Measurements from ENCODE around the gene SAP30BP. TPM values are rescaled to one million over a fixed set of nuclear protein-coding genes. Genes with fewer than 3 reads are reported as not detected.

SAP30BP gene
- total and polyA plus RNA-seq, 2 of the 13 experiments (the other 11 are each of a cell fraction or from before 2014, with no cell fraction given) = 67.7 to 99.4 TPM

DNA sequence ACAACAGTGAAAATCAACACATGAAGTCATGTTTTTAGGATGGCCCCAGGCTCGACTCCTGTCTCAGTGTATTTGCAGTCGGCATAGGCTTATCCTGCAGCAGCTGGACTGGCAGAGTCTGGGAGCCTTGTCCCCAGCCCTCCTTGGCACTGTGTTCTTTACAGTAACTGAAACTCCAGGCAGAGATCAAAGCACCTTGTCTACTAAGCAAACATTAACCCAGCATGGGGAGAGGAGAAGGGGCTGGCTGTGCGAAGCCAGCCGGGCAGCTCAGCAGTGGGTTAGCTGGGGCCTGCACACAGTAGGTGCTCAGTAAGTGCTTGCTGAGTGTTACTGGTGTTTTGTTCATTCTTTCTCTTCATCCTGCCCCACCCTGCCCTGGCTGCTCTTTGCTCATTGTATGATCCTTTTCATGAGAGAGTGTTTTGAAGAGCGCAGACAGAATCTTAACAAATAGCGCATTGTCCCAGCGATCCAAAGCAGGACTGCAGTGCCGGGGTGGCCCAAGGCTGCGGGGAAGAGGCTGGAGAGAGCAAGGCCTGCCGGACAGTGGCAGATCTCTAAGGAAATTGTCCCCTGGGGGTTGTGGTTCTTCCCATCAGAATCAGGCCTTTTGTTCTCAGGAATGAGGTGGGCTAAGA lies 30.6 kb downstream of the SAP30BP start (continued):
- TF ChIP-seq AKNA (CRISPR knock-in tag; IDR thresholded peaks at IDR 0.05; ENCODE audit: borderline replicate concordance) (no peak), ZNF510 (CRISPR knock-in tag; IDR thresholded peaks at IDR 0.05; ENCODE audit: low read depth) (no peak), ZBTB33 (CRISPR knock-in tag; IDR thresholded peaks at IDR 0.05) (peak; percentile 96), ZNF484 (CRISPR knock-in tag; IDR thresholded peaks at IDR 0.05; ENCODE audit: borderline replicate concordance, low read depth) (no peak), ATAD3A (CRISPR knock-in tag; IDR thresholded peaks at IDR 0.05) (no peak), RNF2 (conservative IDR thresholded peaks at IDR 0.05; ENCODE audit: low read depth) (no peak), CBX1 (IDR thresholded peaks at IDR 0.05; ENCODE audit: low read depth) (no peak), ZNF792 (CRISPR knock-in tag; IDR thresholded peaks at IDR 0.05) (peak; percentile 42; the same call in 1 of the 2 replicates), ZMYM3 (CRISPR knock-in tag; IDR thresholded peaks at IDR 0.05) (peak; percentile 68; the same call in 1 of the 2 replicates), ZSCAN9 (CRISPR knock-in tag; IDR thresholded peaks at IDR 0.05; ENCODE audit: borderline replicate concordance) (no peak), RBAK (CRISPR knock-in tag; IDR thresholded peaks at IDR 0.05) (no peak), CSRNP1 (CRISPR knock-in tag; IDR thresholded peaks at IDR 0.05) (no peak), ZBTB38 (CRISPR knock-in tag; IDR thresholded peaks at IDR 0.05) (peak; percentile 84), CC2D1A (CRISPR knock-in tag; IDR thresholded peaks at IDR 0.05) (no peak), EHMT2 (IDR thresholded peaks at IDR 0.05; ENCODE audit: borderline replicate concordance, low read depth, low read length) (no peak), ZNF816 (CRISPR knock-in tag; IDR thresholded peaks at IDR 0.05; ENCODE audit: borderline replicate concordance) (no peak), CREB1 (IDR thresholded peaks at IDR 0.05) (no peak), CREB1 (CRISPR knock-in tag; IDR thresholded peaks at IDR 0.05) (no peak), AGO2 (optimal IDR thresholded peaks at IDR 0.05; ENCODE audit: low read depth, low read length) (no peak), ZFP41 (CRISPR knock-in tag; IDR thresholded peaks at IDR 0.05; ENCODE audit: borderline replicate concordance) (no peak)
- TF ChIP-seq, protein P1, sequence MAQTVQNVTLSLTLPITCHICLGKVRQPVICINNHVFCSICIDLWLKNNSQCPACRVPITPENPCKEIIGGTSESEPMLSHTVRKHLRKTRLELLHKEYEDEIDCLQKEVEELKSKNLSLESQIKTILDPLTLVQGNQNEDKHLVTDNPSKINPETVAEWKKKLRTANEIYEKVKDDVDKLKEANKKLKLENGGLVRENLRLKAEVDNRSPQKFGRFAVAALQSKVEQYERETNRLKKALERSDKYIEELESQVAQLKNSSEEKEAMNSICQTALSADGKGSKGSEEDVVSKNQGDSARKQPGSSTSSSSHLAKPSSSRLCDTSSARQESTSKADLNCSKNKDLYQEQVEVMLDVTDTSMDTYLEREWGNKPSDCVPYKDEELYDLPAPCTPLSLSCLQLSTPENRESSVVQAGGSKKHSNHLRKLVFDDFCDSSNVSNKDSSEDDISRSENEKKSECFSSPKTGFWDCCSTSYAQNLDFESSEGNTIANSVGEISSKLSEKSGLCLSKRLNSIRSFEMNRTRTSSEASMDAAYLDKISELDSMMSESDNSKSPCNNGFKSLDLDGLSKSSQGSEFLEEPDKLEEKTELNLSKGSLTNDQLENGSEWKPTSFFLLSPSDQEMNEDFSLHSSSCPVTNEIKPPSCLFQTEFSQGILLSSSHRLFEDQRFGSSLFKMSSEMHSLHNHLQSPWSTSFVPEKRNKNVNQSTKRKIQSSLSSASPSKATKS (CRISPR knock-in tag; IDR thresholded peaks at IDR 0.05) = no peak
